GM18858 (cell line): ENCODE data around the gene NHSL2.
"Not testable (repeated sequence)": the region's sequence is repeated elsewhere in the genome, so short reads cannot be mapped to it uniquely, and the experiment has no call there.

Experiments used
- ATAC-seq: cut with Tn5 transposase; IDR thresholded peaks from one replicate; pipeline ENCODE4 v1.9.1; 2021; ENCODE audit not compliant: unreplicated experiment

The NHSL2 gene

DNA sequence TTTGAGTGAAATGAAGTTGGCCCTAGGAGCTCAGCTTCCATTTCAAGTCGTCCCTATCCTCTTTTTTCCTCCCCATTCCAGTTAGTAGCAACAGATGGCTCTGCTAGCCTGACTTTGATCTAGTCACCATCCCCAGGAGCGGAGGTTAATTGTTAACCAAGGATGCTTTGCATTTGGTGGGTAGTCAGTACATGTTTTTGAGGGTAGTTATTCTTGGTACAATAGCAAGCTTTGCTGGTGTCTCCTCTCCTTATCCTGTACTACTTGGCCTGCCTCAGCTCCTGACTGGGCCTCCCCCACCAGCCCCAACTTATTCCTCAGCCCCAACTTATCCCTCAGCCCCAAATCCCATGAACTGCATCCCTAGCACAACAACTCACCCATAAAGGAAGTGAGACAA lies 235.9 kb downstream of the NHSL2 start:
- ATAC-seq = no peak

- no peak for ATAC-seq
These were observed 248.1 kb downstream of the NHSL2 start for GRCh38 chrX:72158773-72159172.

GRCh38 chrX:72159769-72160168 lies 249.1 kb downstream of the NHSL2 start:
- no peak for ATAC-seq

- ATAC-seq = no peak
These were observed 254.9 kb downstream of the NHSL2 start for GRCh38 chrX:72165551-72165950.

DNA sequence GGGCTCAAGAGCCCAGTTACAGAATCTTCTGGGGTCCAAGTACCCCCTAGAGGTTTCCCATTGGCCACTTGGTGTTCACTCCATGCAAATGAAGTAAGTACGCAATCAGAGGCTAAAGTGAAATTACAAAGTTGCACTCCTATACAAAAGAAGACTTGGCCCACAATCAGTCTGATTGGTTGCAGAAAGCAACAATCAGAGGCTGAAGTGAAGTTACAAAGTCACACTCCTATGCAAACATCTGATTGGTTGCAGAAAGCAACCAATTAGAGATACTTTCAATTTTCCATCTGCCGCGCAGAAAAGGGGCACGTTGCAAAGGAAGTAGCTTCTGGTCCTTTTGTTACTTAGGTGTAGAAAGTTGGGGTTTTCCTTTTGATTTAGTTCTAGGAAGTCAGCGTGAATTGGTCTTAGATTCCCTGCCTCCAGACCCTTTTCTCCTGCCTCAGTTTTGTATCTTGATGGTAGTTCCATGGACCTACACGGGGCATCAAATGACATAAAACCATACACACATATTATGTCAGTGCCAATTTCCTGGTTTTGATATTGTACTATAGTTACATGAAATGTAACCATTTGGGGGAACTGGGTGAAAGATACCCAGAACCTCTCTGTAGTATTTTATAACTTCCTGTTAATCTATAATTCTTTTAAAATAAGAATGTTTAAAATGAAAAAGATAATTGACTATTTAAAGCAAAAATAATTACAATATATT lies 258.5 kb downstream of the NHSL2 start:
- no peak for ATAC-seq

DNA sequence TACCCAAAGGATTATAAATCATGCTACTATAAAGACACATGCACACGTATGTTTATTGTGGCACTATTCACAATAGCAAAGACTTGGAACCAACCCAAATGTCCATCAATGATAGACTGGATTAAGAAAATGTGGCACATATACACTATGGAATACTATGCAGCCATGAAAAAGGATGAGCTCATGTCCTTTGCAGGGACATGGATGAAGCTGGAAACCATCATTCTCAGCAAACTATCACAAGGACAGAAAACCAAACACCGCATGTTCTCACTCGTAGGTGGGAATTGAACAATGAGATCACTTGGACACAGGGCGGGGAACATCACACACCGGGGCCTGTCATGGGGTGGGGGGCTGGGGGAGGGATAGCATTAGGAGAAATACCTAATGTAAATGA lies 265.6 kb downstream of the NHSL2 start:
- not testable (repeated sequence) for ATAC-seq

DNA sequence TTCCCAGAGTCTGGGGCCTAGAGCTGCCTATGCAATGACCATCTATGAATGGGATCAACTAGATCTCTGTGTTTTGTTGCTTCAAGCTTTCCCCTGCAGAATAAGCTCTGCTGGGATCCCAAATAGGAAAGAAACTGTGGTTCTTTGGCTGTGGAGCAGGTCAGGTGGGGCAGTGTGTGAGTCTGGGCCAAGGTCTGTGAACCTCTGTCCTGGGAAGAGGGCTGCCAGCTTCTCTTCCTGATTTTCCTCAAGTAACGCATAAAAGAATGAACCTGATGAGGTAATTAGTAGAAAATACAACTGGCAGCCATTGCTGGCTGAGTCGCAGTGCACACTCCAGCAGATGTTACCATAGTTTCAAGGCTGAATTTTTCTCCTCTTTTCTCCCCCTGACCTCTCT lies 266.3 kb downstream of the NHSL2 start:
- no peak for ATAC-seq

GRCh38 chrX:72180539-72180938 lies 269.9 kb downstream of the NHSL2 start:
- no peak for ATAC-seq

GRCh38 chrX:72181178-72182125 lies 270.8 kb downstream of the NHSL2 start, which contains the start of gene PIN4:
Gene PIN4, plus strand, starts transcription at chrX:72181757. Its CDS starts 29 bp downstream, at chrX:72181786.
- ATAC-seq = peak; percentile 92

DNA sequence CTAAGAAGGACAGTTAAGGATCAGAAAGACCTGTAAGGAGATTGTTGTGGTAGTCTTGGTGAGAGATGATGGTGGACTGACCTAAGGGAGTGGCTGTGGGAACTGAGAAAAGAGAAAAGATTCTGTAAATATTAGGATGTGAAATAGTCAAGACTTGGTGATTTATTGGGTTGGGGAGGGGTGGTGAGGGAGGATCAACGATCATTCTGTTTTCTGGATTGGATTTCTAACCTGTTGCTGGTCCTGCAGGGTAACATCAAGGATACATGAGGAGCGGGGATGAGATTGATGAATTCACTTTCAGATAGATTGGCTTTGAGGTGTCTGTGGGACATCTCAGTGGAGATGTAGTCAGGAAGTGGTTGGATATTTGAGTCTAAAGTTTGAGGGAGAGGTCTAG lies 272.3 kb downstream of the NHSL2 start:
- ATAC-seq = no peak

GRCh38 chrX:72201836-72202536 lies 291.3 kb downstream of the NHSL2 start:
- ATAC-seq = no peak
